Ascending aorta (tissue), 2 donors: ENCODE results near the gene SLC12A4. TPM values are rescaled to one million over a fixed set of nuclear protein-coding genes. Genes with fewer than 3 reads are reported as not detected.
"Not testable (repeated sequence)": the region's sequence is repeated elsewhere in the genome, so short reads cannot be mapped to it uniquely, and the experiment has no call there.

ENCODE experiments used
- DNase-seq, 2 donors: peaks; one replicate each; pipeline ENCODE4 v3.0.0-alpha.2; 2019; ENCODE audit warnings: low spot score in 2 of 2
- H3K27ac ChIP-seq, 2 donors: fragments of 200-600 bp; sonication (generic); one replicate each; pipeline ENCODE4 v1.5.1; 2016 to 2017; ENCODE audit warnings: mild to moderate bottlenecking in 1 of 2
- H3K27me3 ChIP-seq: fragments of 200-600 bp; sonication (generic); one replicate; pipeline ENCODE4 v1.5.1; 2017
- H3K36me3 ChIP-seq, 2 donors: fragments of 200-600 bp; sonication (generic); one replicate each; pipeline ENCODE4 v1.5.1; 2016
- H3K4me1 ChIP-seq, 2 donors: fragments of 200-600 bp; sonication (generic); one replicate each; pipeline ENCODE4 v1.5.1; 2016 to 2017; ENCODE audit warnings: mild to moderate bottlenecking in 1 of 2
- H3K4me3 ChIP-seq, 2 donors: fragments of 200-600 bp; sonication (generic); one replicate each; pipeline ENCODE4 v1.5.1; 2016 to 2017; ENCODE audit warnings: mild to moderate bottlenecking in 1 of 2
- H3K9me3 ChIP-seq, 2 donors: fragments of 200-600 bp; sonication (generic); one replicate each; pipeline ENCODE4 v1.5.1; 2016
- CTCF ChIP-seq, 3 experiments: fragments of 200-600 bp in 2 of 3; fragments of 450-650 bp in 1 of 3; sonication (generic) in 2 of 3; IDR thresholded peaks; one replicate each; pipeline ENCODE4 v1.5.1; 2016 to 2019; ENCODE audit warnings: antibody characterized with exemption in 3 of 3, mild to moderate bottlenecking in 1 of 3, moderate library complexity in 1 of 3
- intact Hi-C: fragments of 100-400 bp; cut with DNase I; formaldehyde crosslinking; loops from one replicate; pipeline ENCODE4 v1.15.1; 2023
- total RNA-seq: library from RNA; depleted of rRNA; stranded (reverse); fragments of >200 nt; gene quantifications from one replicate; pipeline ENCODE4 v1.1.0, GENCODE V29; 2016

Gene SLC12A4
- total RNA-seq, 1 donor from 2014 or later, result 83.2 TPM

- TF ChIP-seq CTCF (IDR thresholded peaks at IDR 0.05), result no peak
- DNase-seq, result no peak
- intact Hi-C loops, result no loop called here
- H3K27ac ChIP-seq, result peak overlapping the region; percentile 29 to 39
- H3K36me3 ChIP-seq, result peaks cover 0 to 5% of the 10 kb centered on the region in 2 donors
- H3K27me3 ChIP-seq, result no peaks in the 10 kb centered on the region
- H3K9me3 ChIP-seq, result no peaks in the 10 kb centered on the region
- no peak overlapping the region for H3K4me3 ChIP-seq
- peaks cover 16 to 23% of the 10 kb centered on the region in 2 donors for H3K4me1 ChIP-seq
Observed at GRCh38 chr16:67919622-67920221, 48.7 kb downstream of the SLC12A4 start.

- Histone ChIP-seq H3K36me3 (peaks cover 0 to under 1% of the 10 kb centered on the region in 2 donors), H3K4me1 (peaks cover 18 to 23% of the 10 kb centered on the region in 2 donors), H3K27ac (peak overlapping the region; percentile 56 to 67), H3K9me3 (no peaks in the 10 kb centered on the region), H3K27me3 (no peaks in the 10 kb centered on the region), H3K4me3 (no peak overlapping the region)
- intact Hi-C loops, result no loop called here
- no peak for TF ChIP-seq CTCF (IDR thresholded peaks at IDR 0.05)
- no peak for DNase-seq
Observed at GRCh38 chr16:67917852-67918236, 50.6 kb downstream of the SLC12A4 start.

GRCh38 chr16:67917140-67917851, 51.1 kb downstream of the SLC12A4 start:
- DNase-seq, result no peak
- intact Hi-C loops, result no loop called here
- peaks cover 18 to 23% of the 10 kb centered on the region in 2 donors for H3K4me1 ChIP-seq
- peaks cover 0 to 3% of the 10 kb centered on the region in 2 donors for H3K36me3 ChIP-seq
- H3K27ac ChIP-seq, result peak overlapping the region; percentile 56 to 67
- H3K4me3 ChIP-seq, result no peak overlapping the region
- no peaks in the 10 kb centered on the region for H3K9me3 ChIP-seq
- no peaks in the 10 kb centered on the region for H3K27me3 ChIP-seq
- TF ChIP-seq CTCF (IDR thresholded peaks at IDR 0.05), result no peak

GRCh38 chr16:67915831-67916723, 52.4 kb downstream of the SLC12A4 start:
- H3K27ac ChIP-seq, result peak overlapping the region in 1 of 2 donors; percentile 67
- H3K36me3 ChIP-seq, result peaks cover 8 to 12% of the 10 kb centered on the region in 2 donors
- H3K27me3 ChIP-seq, result no peaks in the 10 kb centered on the region
- TF ChIP-seq CTCF (IDR thresholded peaks at IDR 0.05), result no peak
- no peaks in the 10 kb centered on the region for H3K9me3 ChIP-seq
- intact Hi-C loops, result no loop called here
- DNase-seq, result no peak
- H3K4me3 ChIP-seq, result no peak overlapping the region
- H3K4me1 ChIP-seq, result peaks cover 18 to 23% of the 10 kb centered on the region in 2 donors

- H3K4me3 ChIP-seq, H3K27ac ChIP-seq, H3K27me3 ChIP-seq, DNase-seq, H3K9me3 ChIP-seq, intact Hi-C loops: not testable (repeated sequence)
- peaks cover 14 to 19% of the 10 kb centered on the region in 2 donors for H3K36me3 ChIP-seq
- peaks cover 18 to 23% of the 10 kb centered on the region in 2 donors for H3K4me1 ChIP-seq
Observed at GRCh38 chr16:67915496-67915769, 53.0 kb downstream of the SLC12A4 start.
